Ascending aorta (tissue), 2 donors: ENCODE measurements around the gene INSL3. TPM values are rescaled to one million over a fixed set of nuclear protein-coding genes. Genes with fewer than 3 reads are reported as not detected.

ENCODE experiments used
- DNase-seq, 2 donors: peaks; one replicate each; pipeline ENCODE4 v3.0.0-alpha.2; 2019; ENCODE audit warnings: low spot score in 2 of 2
- H3K27ac ChIP-seq, 2 donors: fragments of 200-600 bp; sonication (generic); one replicate each; pipeline ENCODE4 v1.5.1; 2016 to 2017; ENCODE audit warnings: mild to moderate bottlenecking in 1 of 2
- H3K27me3 ChIP-seq: fragments of 200-600 bp; sonication (generic); one replicate; pipeline ENCODE4 v1.5.1; 2017
- H3K36me3 ChIP-seq, 2 donors: fragments of 200-600 bp; sonication (generic); one replicate each; pipeline ENCODE4 v1.5.1; 2016
- H3K4me1 ChIP-seq, 2 donors: fragments of 200-600 bp; sonication (generic); one replicate each; pipeline ENCODE4 v1.5.1; 2016 to 2017; ENCODE audit warnings: mild to moderate bottlenecking in 1 of 2
- H3K4me3 ChIP-seq, 2 donors: fragments of 200-600 bp; sonication (generic); one replicate each; pipeline ENCODE4 v1.5.1; 2016 to 2017; ENCODE audit warnings: mild to moderate bottlenecking in 1 of 2
- H3K9me3 ChIP-seq, 2 donors: fragments of 200-600 bp; sonication (generic); one replicate each; pipeline ENCODE4 v1.5.1; 2016
- CTCF ChIP-seq, 3 experiments: fragments of 200-600 bp in 2 of 3; fragments of 450-650 bp in 1 of 3; sonication (generic) in 2 of 3; IDR thresholded peaks; one replicate each; pipeline ENCODE4 v1.5.1; 2016 to 2019; ENCODE audit warnings: antibody characterized with exemption in 3 of 3, mild to moderate bottlenecking in 1 of 3, moderate library complexity in 1 of 3
- intact Hi-C: fragments of 100-400 bp; cut with DNase I; formaldehyde crosslinking; loops from one replicate; pipeline ENCODE4 v1.15.1; 2023
- total RNA-seq: library from RNA; depleted of rRNA; stranded (reverse); fragments of >200 nt; gene quantifications from one replicate; pipeline ENCODE4 v1.1.0, GENCODE V29; 2016

The INSL3 gene
- not detected for total RNA-seq

- Histone ChIP-seq H3K27ac (no peak within 1 kb of the TSS), H3K36me3 (no peaks in the 10 kb centered on the region), H3K9me3 (no peaks in the 10 kb centered on the region), H3K4me1 (no peaks in the 10 kb centered on the region), H3K4me3 (no peak within 1 kb of the TSS), H3K27me3 (no peaks in the 10 kb centered on the region)
- DNase-seq = no peak
- intact Hi-C loops = no loop called here
- TF ChIP-seq CTCF (IDR thresholded peaks at IDR 0.05) = no peak
Measured at GRCh38 chr19:17821190-17821589, at the start of gene INSL3. INSL3 (minus strand) TSS chr19:17821519; CDS start chr19:17821506, 13 bp downstream.

GRCh38 chr19:17869114-17869608 lies 47.8 kb upstream of the INSL3 start:
- H3K4me3 ChIP-seq = no peak overlapping the region
- intact Hi-C loops = loop anchor here (10.0 kb wide), 1 partner anchor 186 kb away; no protein-coding TSS in a partner anchor
- no peaks in the 10 kb centered on the region for H3K9me3 ChIP-seq
- no peaks in the 10 kb centered on the region for H3K4me1 ChIP-seq
- H3K27me3 ChIP-seq = peaks cover 31% of the 10 kb centered on the region
- peaks cover 9 to 17% of the 10 kb centered on the region in 2 donors for H3K36me3 ChIP-seq
- no peak overlapping the region for H3K27ac ChIP-seq
- no peak for TF ChIP-seq CTCF (IDR thresholded peaks at IDR 0.05)
- DNase-seq = no peak

- Histone ChIP-seq H3K27me3 (peaks cover 28% of the 10 kb centered on the region), H3K4me3 (no peak overlapping the region), H3K4me1 (no peaks in the 10 kb centered on the region), H3K36me3 (peaks cover 14 to 22% of the 10 kb centered on the region in 2 donors), H3K9me3 (no peaks in the 10 kb centered on the region), H3K27ac (no peak overlapping the region)
- DNase-seq = no peak
- intact Hi-C loops = loop anchor here (10.0 kb wide), 1 partner anchor 186 kb away; no protein-coding TSS in a partner anchor
- TF ChIP-seq CTCF (IDR thresholded peaks at IDR 0.05) = no peak
Measured at GRCh38 chr19:17868669-17869068, 47.4 kb upstream of the INSL3 start.

GRCh38 chr19:17866964-17867486 lies 45.7 kb upstream of the INSL3 start:
- H3K9me3 ChIP-seq = no peaks in the 10 kb centered on the region
- intact Hi-C loops = loop anchor here (10.0 kb wide), 1 partner anchor 188 kb away; no protein-coding TSS in a partner anchor

GRCh38 chr19:17866312-17866963 lies 45.1 kb upstream of the INSL3 start:
- Histone ChIP-seq H3K36me3 (peaks cover 36 to 44% of the 10 kb centered on the region in 2 donors), H3K4me1 (peaks cover 0 to 3% of the 10 kb centered on the region in 2 donors), H3K4me3 (no peak overlapping the region), H3K27ac (no peak overlapping the region), H3K9me3 (no peaks in the 10 kb centered on the region), H3K27me3 (peaks cover 8% of the 10 kb centered on the region)
- TF ChIP-seq CTCF (IDR thresholded peaks at IDR 0.05) = no peak
- intact Hi-C loops = loop anchor here (10.0 kb wide), 1 partner anchor 188 kb away; no protein-coding TSS in a partner anchor
- no peak for DNase-seq

More at GRCh38 chr19:17866964-17867486, 45.7 kb upstream of the INSL3 start:
- Histone ChIP-seq H3K4me3 (no peak overlapping the region), H3K27me3 (peaks cover 14% of the 10 kb centered on the region), H3K4me1 (no peaks in the 10 kb centered on the region), H3K36me3 (peaks cover 30 to 38% of the 10 kb centered on the region in 2 donors), H3K27ac (no peak overlapping the region)
- no peak for DNase-seq
- TF ChIP-seq CTCF (IDR thresholded peaks at IDR 0.05) = no peak
